Epithelial cell of esophagus (primary cell): ENCODE results near the gene KIT.

Source experiments
- DNase-seq: peaks from one replicate; pipeline ENCODE4 v3.0.0; 2010; ENCODE audit warnings: low read depth
- H3K4me3 ChIP-seq: 2 replicates; pipeline ENCODE4 v1.5.1; 2011; ENCODE audit warnings: mild to moderate bottlenecking, low read length, control low read depth
- TF ChIP-seq, protein P1 (sequence below): IDR thresholded peaks from 2 replicates; pipeline ENCODE4 v1.5.1; 2011; ENCODE audit warnings: low read depth, mild to moderate bottlenecking, low read length, control low read depth, inconsistent platforms; ENCODE audit not compliant: insufficient read depth; ENCODE audit errors: missing control alignments

The KIT gene

DNA sequence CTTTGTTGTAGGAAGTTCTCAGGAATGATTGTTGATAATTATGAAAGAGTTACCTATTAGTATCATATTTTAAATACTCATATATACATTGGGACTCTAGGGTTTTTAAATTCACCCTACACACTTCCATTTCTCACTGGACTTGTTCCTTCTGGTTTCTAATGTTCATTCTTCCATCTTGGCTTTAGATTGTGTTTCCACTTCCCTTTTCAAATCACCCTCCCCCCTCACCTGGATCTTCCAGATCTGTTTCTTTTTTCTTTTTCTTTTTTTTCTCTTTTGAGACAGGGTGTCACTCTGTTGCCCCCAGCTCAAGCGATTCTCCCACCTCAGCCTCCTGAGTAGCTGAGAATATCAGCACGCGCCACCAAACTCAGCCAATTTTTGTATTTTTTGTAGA, 6.7 kb upstream of the KIT start:
- TF ChIP-seq, protein P1, sequence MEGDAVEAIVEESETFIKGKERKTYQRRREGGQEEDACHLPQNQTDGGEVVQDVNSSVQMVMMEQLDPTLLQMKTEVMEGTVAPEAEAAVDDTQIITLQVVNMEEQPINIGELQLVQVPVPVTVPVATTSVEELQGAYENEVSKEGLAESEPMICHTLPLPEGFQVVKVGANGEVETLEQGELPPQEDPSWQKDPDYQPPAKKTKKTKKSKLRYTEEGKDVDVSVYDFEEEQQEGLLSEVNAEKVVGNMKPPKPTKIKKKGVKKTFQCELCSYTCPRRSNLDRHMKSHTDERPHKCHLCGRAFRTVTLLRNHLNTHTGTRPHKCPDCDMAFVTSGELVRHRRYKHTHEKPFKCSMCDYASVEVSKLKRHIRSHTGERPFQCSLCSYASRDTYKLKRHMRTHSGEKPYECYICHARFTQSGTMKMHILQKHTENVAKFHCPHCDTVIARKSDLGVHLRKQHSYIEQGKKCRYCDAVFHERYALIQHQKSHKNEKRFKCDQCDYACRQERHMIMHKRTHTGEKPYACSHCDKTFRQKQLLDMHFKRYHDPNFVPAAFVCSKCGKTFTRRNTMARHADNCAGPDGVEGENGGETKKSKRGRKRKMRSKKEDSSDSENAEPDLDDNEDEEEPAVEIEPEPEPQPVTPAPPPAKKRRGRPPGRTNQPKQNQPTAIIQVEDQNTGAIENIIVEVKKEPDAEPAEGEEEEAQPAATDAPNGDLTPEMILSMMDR: no peak
- H3K4me3 ChIP-seq: no peak overlapping the region
- no peak for DNase-seq

DNA sequence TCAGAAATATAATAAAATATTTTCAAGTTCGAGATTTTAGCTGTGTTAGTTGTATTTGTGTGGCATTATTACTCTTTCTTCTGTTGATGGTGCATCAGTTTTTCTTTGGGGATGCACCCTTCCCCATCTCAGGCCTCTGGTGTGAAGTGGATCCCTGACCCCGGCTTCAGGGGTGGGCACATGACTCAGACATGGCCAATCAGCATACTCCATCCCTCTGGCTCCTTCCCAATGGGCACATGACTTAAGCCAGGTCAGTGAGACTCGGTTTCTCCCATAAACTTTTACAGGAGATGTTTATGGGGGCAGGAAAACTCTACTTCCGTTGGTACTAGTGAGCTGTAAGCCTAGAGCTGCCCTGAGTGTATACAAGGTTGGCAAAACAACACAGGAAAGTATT, 3.0 kb upstream of the KIT start:
- DNase-seq: no peak
- H3K4me3 ChIP-seq: no peak overlapping the region
- TF ChIP-seq, protein P1: no peak

- H3K4me3 ChIP-seq: no peak overlapping the region
- DNase-seq: no peak
- TF ChIP-seq, protein P1: no peak
Measured at GRCh38 chr4:54657185-54657550, 589 bp upstream of the KIT start.

GRCh38 chr4:54658252-54659093, 716 bp downstream of the KIT start:
- TF ChIP-seq, protein P1: peak; percentile 20
- peak; percentile 12 for DNase-seq
- H3K4me3 ChIP-seq: peak overlapping the region; percentile 39

- DNase-seq: peak; percentile 19
- peak overlapping the region; percentile 39 for H3K4me3 ChIP-seq
- TF ChIP-seq, protein P1: no peak
Measured at GRCh38 chr4:54659313-54659712, 1.6 kb downstream of the KIT start.

DNA sequence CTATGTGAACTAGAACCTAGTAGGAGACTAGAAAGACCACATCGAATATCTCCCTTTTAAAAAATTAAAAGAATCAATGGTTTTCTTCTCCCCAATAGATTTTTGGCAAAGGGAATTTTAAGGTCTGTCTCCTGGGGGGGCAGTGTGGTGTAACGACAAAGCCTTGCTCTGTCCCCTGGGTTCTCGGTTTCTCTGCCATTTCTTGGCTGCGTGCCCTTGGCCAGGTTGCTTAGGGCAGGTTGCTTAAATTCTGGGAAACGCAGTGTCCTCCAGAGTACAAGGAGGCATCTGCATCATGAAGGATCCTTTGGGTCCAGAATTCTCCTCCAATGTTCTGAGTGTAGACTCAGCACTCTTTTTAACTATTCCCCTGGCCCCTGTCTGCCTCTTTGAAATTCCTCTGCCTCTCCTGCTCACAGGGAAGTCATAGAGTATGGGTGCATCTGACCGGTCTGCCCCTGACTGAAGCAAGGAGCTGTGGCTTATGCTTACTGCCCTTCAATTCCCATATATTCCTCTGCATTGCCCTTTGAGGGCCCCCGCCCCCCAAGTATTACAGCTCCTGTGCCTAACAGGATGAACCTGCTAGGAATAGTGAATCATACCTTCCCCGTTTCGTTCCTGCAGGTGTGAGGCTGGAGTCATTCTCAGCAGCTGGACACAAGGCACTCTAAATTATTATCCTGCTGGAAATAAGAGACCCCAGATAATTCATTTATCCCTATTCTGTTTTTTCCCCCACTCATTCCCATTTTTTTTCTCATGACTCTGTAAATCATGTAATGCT, 2.2 kb downstream of the KIT start:
- TF ChIP-seq, protein P1: no peak
- DNase-seq: peak; percentile 83
- H3K4me3 ChIP-seq: no peak overlapping the region
